ENCODE results near the gene C1orf74.

C1orf74 gene

DNA sequence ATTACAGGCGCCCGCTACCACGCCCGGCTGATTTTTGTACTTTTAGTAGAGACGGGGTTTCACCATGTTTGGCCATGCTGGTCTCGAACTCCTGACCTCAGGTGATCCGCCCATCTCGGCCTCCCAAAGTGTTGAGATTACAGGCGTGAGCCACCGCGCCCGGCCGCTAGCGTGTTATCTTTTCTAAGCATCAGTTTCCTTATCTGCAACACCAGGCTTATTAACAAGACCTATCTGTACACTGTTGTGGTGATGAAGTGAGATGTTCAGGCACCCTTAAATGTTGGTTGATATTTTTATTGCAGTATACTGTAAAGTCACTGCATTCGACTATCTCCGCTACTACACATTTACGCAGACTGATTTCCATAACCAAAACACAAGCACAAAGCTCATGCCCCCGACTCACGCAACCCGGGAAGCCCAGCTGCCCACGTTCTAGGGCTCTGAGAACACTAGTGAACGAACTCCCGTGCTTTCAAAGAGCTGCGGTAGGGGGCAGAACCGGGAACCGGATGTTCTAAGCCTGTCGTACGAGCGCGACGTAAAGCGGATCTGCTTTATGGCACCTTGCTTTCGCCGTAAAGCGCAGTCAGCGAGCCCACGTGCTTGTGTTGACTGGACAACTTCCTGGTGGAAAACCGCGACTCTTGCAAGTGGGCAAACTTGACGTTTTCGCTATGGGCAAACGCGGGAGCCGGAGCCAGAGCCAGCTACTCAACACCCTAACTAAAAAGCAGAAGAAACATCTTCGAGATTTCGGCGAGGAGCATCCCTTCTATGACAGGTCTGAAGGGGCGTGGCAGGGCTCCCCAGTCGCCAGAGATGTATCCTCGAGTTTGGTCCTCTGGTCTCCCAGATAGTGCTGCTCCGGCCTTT is 43.3 kb upstream of the C1orf74 start, which contains the start of gene UTP25:
UTP25 (plus strand) TSS at position 589 of the 879 bp plus-strand sequence; CDS start at position 681, 92 bp downstream.
- Histone ChIP-seq H2AFZ (ENCODE audit: low read depth, low read length) (peak within 1 kb of the TSS; percentile 76), H4K8ac (ENCODE audit: low read length) (peak within 1 kb of the TSS; percentile 92)

DNA sequence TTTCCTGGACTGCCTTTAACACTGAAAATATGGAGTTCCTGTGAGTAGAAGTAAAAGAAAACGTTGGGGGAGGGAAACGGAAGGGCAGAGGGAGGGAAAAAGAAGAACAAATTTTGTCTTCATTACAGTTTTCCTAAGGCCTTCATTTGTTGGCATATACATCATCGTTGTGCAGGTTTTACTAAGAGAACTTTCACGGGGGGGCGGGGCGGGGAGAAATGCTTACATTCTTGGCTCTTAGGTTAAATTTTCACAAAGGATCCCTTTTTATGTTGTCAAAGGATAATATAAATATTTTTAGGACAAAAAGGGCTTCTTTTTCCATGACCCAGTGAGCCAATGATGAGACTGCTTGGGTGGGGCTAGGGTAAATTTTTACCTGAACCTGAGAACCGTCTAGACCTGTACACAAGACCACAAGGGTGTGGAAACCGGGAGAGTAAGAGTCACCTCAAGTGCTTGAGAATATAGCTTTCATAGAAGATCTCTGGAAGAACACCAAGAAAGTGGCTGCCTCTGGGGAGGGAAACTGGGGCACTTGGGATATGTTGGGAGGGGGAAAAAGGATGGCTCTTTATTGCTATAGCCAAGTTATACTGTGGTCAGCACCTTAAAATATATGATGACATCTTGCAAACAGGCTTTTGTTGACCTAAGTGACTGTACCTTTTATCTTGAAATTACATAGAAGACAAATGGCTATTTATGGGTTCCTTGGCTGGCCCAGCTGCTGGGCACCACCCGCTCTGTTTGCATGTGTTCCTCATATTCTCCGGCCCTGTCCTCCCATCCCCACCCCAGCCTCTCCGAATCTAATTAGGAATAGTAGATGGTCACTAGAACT is 41.5 kb upstream of the C1orf74 start:
- Histone ChIP-seq H3K4ac (ENCODE audit: low read depth in 1 of 2, low read length in 2 of 2) (no peak overlapping the region), H3K79me1 (replicated peaks; ENCODE audit: low read length, poor library complexity, severe bottlenecking) (peaks cover 4% of the 10 kb centered on the region), H3K9me3 (ENCODE audit: control insufficient read depth, low read length) (no peaks in the 10 kb centered on the region), H3K9ac (ENCODE audit: low read length) (no peak overlapping the region), H2BK5ac (ENCODE audit: low read depth, low read length, poor library complexity, severe bottlenecking) (no peak overlapping the region), H4K91ac (ENCODE audit: low read length) (no peak overlapping the region), H3K4me1 (ENCODE audit: control insufficient read depth, insufficient read depth, low read depth, low read length) (peaks cover 6% of the 10 kb centered on the region), H3K18ac (ENCODE audit: low read depth in 1 of 2, low read length in 2 of 2) (no peak overlapping the region), H3K23ac (ENCODE audit: low read length in 2 of 2) (no peak overlapping the region), H4K8ac (ENCODE audit: low read length) (no peak overlapping the region), H2BK120ac (ENCODE audit: low read depth, low read length) (no peak overlapping the region), H2BK12ac (ENCODE audit: low read length in 2 of 2) (no peak overlapping the region), H3K14ac (ENCODE audit: low read length in 2 of 2) (no peak overlapping the region), H3K36me3 (ENCODE audit: control insufficient read depth in 1 of 2, insufficient read depth in 2 of 2, low read depth in 1 of 2, low read length in 2 of 2) (peaks cover 0 to 10% of the 10 kb centered on the region in 2 experiments), H3K27ac (ENCODE audit: low read length, poor library complexity, severe bottlenecking) (no peak overlapping the region), H2AFZ (ENCODE audit: low read depth, low read length) (no peak overlapping the region), H2AK5ac (ENCODE audit: low read length, severe bottlenecking) (no peak overlapping the region), H3K4me2 (ENCODE audit: low read length, poor library complexity, severe bottlenecking) (no peak overlapping the region), H3K27me3 (ENCODE audit: control insufficient read depth in 1 of 2, insufficient read depth in 1 of 2, low read length in 2 of 2) (no peaks in the 10 kb centered on the region), H2BK15ac (ENCODE audit: low read depth, poor library complexity, severe bottlenecking) (peak overlapping the region; percentile 9), H3K4me3 (ENCODE audit: insufficient read depth in 1 of 2, low read depth in 1 of 2, low read length in 2 of 2) (no peak overlapping the region)
- 81% methylated on average over 9 of the region's 11 CpGs for WGBS
- no peak for DNase-seq

More for the DNA sequence above, 43.3 kb upstream of the C1orf74 start, which contains the start of gene UTP25:
- peak within 1 kb of the TSS; percentile 92 for H3K4me2 ChIP-seq (ENCODE audit: low read length, poor library complexity, severe bottlenecking)
- peak within 1 kb of the TSS; percentile 55 to 72 for H3K18ac ChIP-seq (ENCODE audit: low read depth in 1 of 2, low read length in 2 of 2)
- H3K4me3 ChIP-seq (ENCODE audit: insufficient read depth in 1 of 2, low read depth in 1 of 2, low read length in 2 of 2) = peak within 1 kb of the TSS; percentile 94 to 99
- H3K36me3 ChIP-seq (ENCODE audit: control insufficient read depth in 1 of 2, insufficient read depth in 2 of 2, low read depth in 1 of 2, low read length in 2 of 2) = peaks cover 2 to 26% of the 10 kb centered on the region in 2 experiments
- DNase-seq = peak; percentile 97
- peaks cover 5% of the 10 kb centered on the region for H3K79me1 ChIP-seq (replicated peaks; ENCODE audit: low read length, poor library complexity, severe bottlenecking)
- no peak within 1 kb of the TSS for H2BK15ac ChIP-seq (ENCODE audit: low read depth, poor library complexity, severe bottlenecking)
- H3K4ac ChIP-seq (ENCODE audit: low read depth in 1 of 2, low read length in 2 of 2) = peak within 1 kb of the TSS; percentile 68 to 78
- H2BK120ac ChIP-seq (ENCODE audit: low read depth, low read length) = no peak within 1 kb of the TSS
- peak within 1 kb of the TSS in 1 of 2 experiments; percentile 46 for H3K14ac ChIP-seq (ENCODE audit: low read length in 2 of 2)
- H4K91ac ChIP-seq (ENCODE audit: low read length) = peak within 1 kb of the TSS; percentile 19
- no peak within 1 kb of the TSS for H2BK12ac ChIP-seq (ENCODE audit: low read length in 2 of 2)
- H3K27me3 ChIP-seq (ENCODE audit: control insufficient read depth in 1 of 2, insufficient read depth in 1 of 2, low read length in 2 of 2) = no peaks in the 10 kb centered on the region
- H2AK5ac ChIP-seq (ENCODE audit: low read length, severe bottlenecking) = peak within 1 kb of the TSS; percentile 55
- 25% methylated on average over 48 of the region's 51 CpGs for WGBS
- peak within 1 kb of the TSS; percentile 92 for H3K9ac ChIP-seq (ENCODE audit: low read length)
- no peaks in the 10 kb centered on the region for H3K9me3 ChIP-seq (ENCODE audit: control insufficient read depth, low read length)
- H3K4me1 ChIP-seq (ENCODE audit: control insufficient read depth, insufficient read depth, low read depth, low read length) = peaks cover 5% of the 10 kb centered on the region
- H3K27ac ChIP-seq (ENCODE audit: low read length, poor library complexity, severe bottlenecking) = peak within 1 kb of the TSS; percentile 48
- H2BK5ac ChIP-seq (ENCODE audit: low read depth, low read length, poor library complexity, severe bottlenecking) = no peak within 1 kb of the TSS
- H3K23ac ChIP-seq (ENCODE audit: low read length in 2 of 2) = no peak within 1 kb of the TSS

DNA sequence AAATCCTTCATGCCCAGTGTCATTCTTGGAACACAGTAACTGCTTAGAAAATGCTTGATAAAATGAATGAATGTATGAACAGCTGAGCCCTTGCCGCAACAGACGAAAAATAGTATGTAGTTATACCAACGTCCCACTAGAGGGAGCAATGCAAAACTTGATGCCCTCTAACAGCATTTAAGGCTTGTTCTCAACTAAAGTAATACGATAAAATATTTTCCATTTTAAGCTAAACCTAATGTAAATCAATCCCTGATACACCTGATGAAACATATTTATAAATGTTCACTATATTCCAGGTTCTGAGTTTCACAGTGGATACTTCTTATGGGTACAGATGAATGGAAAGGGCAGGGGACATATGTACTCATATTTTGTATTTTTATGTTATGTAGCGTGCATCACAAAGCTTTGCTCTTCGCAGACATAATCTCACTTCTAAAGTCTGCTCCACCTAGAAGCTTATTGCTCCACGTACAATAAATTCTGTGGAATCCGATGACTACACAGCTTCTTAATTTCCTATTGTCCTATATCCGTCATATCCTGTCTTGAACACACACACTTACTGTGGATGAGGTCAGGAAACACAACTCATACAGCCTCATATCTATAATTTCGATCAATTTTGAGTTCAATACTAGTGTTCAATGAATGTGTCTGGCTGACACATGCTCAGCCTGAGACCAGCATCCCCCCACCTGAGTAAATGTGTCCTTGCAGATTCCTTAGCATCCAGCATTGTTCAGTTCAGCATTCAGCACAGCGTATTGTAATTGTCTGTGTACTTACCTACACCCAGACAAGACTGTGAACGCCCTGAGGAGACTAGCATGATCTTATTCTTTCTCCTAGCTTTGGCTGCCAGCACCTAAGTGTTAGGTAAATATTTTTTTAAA is 39.0 kb upstream of the C1orf74 start:
- Histone ChIP-seq H2BK15ac (ENCODE audit: low read depth, poor library complexity, severe bottlenecking) (no peak overlapping the region), H3K23ac (ENCODE audit: low read length in 2 of 2) (no peak overlapping the region), H3K4ac (ENCODE audit: low read depth in 1 of 2, low read length in 2 of 2) (no peak overlapping the region), H3K4me2 (ENCODE audit: low read length, poor library complexity, severe bottlenecking) (no peak overlapping the region), H2AFZ (ENCODE audit: low read depth, low read length) (no peak overlapping the region), H3K27me3 (ENCODE audit: control insufficient read depth in 1 of 2, insufficient read depth in 1 of 2, low read length in 2 of 2) (peaks cover 0 to 4% of the 10 kb centered on the region in 2 experiments), H2AK5ac (ENCODE audit: low read length, severe bottlenecking) (no peak overlapping the region), H4K8ac (ENCODE audit: low read length) (no peak overlapping the region), H2BK12ac (ENCODE audit: low read length in 2 of 2) (no peak overlapping the region), H2BK120ac (ENCODE audit: low read depth, low read length) (no peak overlapping the region), H3K79me1 (replicated peaks; ENCODE audit: low read length, poor library complexity, severe bottlenecking) (peaks cover 4% of the 10 kb centered on the region), H3K9me3 (ENCODE audit: control insufficient read depth, low read length) (no peaks in the 10 kb centered on the region), H3K36me3 (ENCODE audit: control insufficient read depth in 1 of 2, insufficient read depth in 2 of 2, low read depth in 1 of 2, low read length in 2 of 2) (no peaks in the 10 kb centered on the region), H3K4me3 (ENCODE audit: insufficient read depth in 1 of 2, low read depth in 1 of 2, low read length in 2 of 2) (peak overlapping the region in 1 of 2 experiments; percentile 50), H3K14ac (ENCODE audit: low read length in 2 of 2) (no peak overlapping the region), H3K18ac (ENCODE audit: low read depth in 1 of 2, low read length in 2 of 2) (no peak overlapping the region), H3K27ac (ENCODE audit: low read length, poor library complexity, severe bottlenecking) (no peak overlapping the region), H4K91ac (ENCODE audit: low read length) (no peak overlapping the region), H3K9ac (ENCODE audit: low read length) (peak overlapping the region; percentile 77), H3K4me1 (ENCODE audit: control insufficient read depth, insufficient read depth, low read depth, low read length) (peaks cover 2% of the 10 kb centered on the region), H2BK5ac (ENCODE audit: low read depth, low read length, poor library complexity, severe bottlenecking) (no peak overlapping the region)
- peak; percentile 61 for DNase-seq
- 45% methylated on average over 9 of the region's 12 CpGs for WGBS
